Body of pancreas (tissue), 4 donors: ENCODE measurements around the gene P3R3URF.

Experiments used
- CTCF ChIP-seq, 7 experiments: fragments of 450-650 bp in 4 of 7; fragments of 200-600 bp in 3 of 7; sonication (generic) in 3 of 7; IDR thresholded peaks; one replicate each; pipeline ENCODE4 v1.5.1; 2016 to 2019; ENCODE audit warnings: antibody characterized with exemption in 7 of 7
- POLR2A ChIP-seq, 3 donors: fragments of 450-650 bp; IDR thresholded peaks; one replicate each; pipeline ENCODE4 v1.6.1; 2016; ENCODE audit warnings: antibody characterized with exemption in 3 of 3, mild to moderate bottlenecking in 2 of 3

GRCh38 chr1:46183926-46184557, 7.8 kb upstream of the P3R3URF start:
- no peak for TF ChIP-seq POLR2A (IDR thresholded peaks at IDR 0.05)
- no peak for TF ChIP-seq CTCF (IDR thresholded peaks at IDR 0.05)
